Astrocyte of the cerebellum (primary cell): ENCODE results near the gene LEF1.
"Not testable (repeated sequence)": the region's sequence is repeated elsewhere in the genome, so short reads cannot be mapped to it uniquely, and the experiment has no call there.

Source experiments
- DNase-seq: peaks from one replicate; pipeline ENCODE4 v3.0.0-alpha.2; 2011; ENCODE audit warnings: low read depth
- H3K4me3 ChIP-seq: 2 replicates; pipeline ENCODE4 v1.5.1; 2011; ENCODE audit warnings: mild to moderate bottlenecking, low read depth, low read length, moderate library complexity
- in situ Hi-C: cut with HindIII; loops from 2 replicates; pipeline ENCODE4 v1.10.0; 2017; ENCODE audit warnings: low sequenced_read_pairs
- TF ChIP-seq, protein P1 (sequence below): IDR thresholded peaks from 2 replicates; pipeline ENCODE4 v1.5.1; 2012; ENCODE audit warnings: low read length, low read depth, moderate library complexity, mild to moderate bottlenecking; ENCODE audit errors: missing control alignments

LEF1 gene

DNA sequence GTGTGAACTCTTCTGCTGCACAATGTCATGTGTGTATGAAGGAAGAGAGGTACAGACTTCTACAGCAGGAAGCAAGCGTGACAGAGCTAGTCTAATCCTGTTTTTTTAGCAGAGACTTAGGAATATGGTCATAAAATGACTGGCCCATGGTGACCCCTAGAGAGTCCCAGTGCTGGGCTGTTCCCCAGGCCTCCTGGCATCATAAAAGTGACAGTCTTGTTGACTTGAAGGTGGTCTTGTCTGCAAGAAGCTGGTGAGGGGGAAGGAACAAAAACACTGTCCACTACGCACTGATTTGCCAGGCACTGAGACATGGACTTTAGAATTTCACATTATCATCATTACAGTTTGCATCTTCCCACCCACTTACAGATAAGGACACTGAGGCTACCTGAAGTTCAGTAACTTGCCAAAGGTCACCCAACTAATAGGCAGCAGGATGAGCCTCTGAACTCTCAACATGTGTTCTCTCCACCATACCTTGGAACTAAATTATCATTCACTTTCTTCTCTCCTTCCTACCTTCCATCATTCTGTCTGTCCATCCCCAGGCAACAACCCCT lies 116.1 kb downstream of the LEF1 start:
- DNase-seq: no peak
- in situ Hi-C loops: no loop called here
- no peak overlapping the region for H3K4me3 ChIP-seq
- TF ChIP-seq, protein P1, sequence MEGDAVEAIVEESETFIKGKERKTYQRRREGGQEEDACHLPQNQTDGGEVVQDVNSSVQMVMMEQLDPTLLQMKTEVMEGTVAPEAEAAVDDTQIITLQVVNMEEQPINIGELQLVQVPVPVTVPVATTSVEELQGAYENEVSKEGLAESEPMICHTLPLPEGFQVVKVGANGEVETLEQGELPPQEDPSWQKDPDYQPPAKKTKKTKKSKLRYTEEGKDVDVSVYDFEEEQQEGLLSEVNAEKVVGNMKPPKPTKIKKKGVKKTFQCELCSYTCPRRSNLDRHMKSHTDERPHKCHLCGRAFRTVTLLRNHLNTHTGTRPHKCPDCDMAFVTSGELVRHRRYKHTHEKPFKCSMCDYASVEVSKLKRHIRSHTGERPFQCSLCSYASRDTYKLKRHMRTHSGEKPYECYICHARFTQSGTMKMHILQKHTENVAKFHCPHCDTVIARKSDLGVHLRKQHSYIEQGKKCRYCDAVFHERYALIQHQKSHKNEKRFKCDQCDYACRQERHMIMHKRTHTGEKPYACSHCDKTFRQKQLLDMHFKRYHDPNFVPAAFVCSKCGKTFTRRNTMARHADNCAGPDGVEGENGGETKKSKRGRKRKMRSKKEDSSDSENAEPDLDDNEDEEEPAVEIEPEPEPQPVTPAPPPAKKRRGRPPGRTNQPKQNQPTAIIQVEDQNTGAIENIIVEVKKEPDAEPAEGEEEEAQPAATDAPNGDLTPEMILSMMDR: no peak

DNA sequence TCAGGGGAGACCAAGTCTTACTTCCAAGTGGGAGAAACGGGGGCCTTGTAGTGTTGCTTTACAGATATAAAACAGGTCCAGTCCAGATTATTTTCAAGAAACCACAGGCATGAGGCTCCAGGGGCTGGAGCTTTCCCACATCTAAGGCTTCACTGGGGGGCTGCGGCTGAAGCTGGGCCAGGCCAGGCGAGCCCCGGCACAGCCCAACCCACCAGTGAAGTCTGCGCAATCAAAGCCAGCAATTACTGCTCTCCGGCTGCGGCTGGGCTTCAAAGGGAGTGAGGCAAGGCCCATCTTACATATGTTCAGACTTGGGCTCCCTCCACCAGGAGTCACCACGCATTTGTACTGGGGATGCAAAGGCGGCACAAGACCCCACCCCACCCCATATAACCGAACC lies 117.4 kb downstream of the LEF1 start:
- H3K4me3 ChIP-seq: no peak overlapping the region
- no peak for DNase-seq
- in situ Hi-C loops: no loop called here
- TF ChIP-seq, protein P1: no peak

DNA sequence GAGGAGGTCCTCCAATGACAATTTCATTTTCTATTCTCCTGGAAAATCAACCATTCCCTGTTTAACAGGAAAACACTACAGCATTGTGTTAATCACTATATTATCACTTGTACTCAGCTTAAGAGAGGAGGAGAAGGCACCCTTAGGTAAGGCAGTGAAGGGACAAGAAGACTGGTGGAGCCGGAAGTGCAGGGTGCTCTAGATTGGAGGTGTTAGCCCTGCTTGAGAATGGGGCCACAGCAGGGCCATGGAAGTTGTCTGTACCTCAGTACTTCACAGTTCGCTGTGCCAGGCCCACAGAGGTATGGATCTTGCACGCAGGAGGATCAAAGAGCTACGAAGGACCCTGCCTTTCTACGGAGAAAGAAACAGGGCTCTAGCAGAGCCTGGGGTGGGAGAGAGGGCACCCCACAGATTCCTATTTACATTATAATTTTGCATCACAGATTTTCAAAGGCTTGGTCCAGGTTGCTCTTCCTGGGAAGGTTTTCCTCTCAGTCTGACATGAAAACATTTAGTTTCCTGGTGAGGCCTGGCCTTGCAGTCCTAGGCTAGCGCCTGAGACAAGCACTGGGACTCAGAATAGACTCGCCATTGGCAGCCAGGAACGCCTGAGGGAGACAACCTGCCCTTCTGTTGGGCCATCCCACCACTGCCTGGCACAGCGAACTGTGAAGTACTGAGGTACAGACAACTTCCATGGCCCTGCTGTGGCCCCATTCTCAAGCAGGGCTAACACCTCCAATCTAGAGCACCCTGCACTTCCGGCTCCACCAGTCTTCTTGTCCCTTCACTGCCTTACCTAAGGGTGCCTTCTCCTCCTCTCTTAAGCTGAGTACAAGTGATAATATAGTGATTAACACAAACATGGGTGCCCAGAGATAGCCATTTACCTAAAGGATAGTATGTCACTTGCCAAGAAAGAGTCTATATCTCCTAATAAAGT lies 118.3 kb downstream of the LEF1 start:
- DNase-seq, H3K4me3 ChIP-seq, in situ Hi-C loops: not testable (repeated sequence)

DNA sequence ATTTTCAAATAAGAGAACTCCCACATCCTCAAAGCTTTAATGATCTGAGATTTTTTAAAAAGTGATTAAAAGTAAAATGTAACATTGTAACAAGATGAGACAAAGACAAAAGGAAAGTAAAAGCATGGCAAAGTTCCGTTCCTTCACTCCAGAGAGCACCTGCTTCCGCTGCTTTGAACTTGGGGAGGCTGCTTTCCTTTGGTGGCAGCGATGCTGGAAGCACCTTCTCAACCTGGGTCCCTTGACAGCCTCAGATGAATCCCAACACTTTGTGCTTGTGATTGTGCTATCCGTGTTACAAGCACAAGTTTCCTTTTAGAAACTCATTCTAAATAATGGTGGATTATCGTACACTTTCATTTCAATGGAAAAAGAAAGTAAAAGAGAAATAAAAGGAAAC lies 119.3 kb downstream of the LEF1 start:
- no peak for DNase-seq
- TF ChIP-seq, protein P1: no peak
- H3K4me3 ChIP-seq: no peak overlapping the region
- in situ Hi-C loops: no loop called here

DNA sequence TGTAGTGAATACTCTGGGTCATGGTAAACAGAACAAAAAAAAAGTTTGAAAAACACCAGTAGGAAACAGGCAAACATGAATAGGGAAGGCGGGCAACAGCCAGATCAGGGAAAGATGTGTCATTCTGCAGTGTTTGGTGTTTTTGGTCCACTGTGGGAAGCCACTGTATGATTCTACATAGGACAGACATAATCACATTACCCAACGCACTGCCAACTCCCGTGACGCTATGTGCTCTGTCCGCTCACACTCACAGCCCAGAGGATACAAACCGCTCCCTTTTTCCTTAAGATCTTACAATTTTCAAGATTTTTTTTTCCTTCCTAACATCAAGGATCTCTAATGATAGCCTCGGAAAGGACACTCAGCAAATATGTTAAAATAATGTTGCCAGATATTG lies 119.7 kb downstream of the LEF1 start:
- TF ChIP-seq, protein P1: no peak
- H3K4me3 ChIP-seq: no peak overlapping the region

DNA sequence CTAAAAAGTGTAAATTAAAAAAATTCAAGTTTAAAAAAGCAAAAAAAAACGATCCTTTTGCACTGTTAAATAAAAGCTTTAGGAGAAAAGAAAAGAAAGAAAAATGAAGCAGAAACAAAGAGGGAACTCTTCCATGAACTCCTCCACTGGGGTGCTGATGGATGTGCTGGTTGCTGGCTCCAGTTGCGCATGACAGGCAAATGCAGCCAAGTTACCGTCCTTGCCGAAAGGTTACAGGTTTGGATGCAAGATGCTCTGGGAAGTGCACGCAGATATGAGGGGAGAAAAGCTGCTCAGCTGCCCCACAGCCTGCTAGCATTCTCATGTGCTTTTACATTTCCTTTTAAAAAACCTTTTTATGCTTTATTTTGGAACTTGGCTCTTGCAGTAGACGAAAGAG lies 120.6 kb downstream of the LEF1 start:
- in situ Hi-C loops: no loop called here
- H3K4me3 ChIP-seq: no peak overlapping the region
- DNase-seq: no peak
- TF ChIP-seq, protein P1: no peak

More for the DNA sequence above, 119.7 kb downstream of the LEF1 start:
- in situ Hi-C loops: no loop called here
- DNase-seq: no peak

DNA sequence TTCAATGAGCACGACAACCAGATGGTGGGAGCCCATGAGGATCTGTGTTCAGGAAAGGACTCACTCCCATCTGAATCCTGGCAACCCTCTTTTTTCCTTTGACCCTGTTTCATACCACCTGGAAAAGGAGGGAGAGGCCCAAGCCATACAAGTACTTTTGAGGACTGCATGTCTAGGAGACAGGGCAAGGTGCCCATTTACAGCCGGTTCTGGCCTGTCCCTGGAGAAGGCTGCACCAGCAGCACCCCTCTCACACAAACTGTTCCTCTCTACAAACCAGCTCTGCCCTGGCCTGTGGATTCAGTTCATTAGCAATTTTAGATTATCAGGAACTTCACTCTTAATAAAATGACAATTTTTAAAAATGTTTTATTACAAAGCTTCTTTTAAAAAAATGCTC lies 121.5 kb downstream of the LEF1 start:
- in situ Hi-C loops: no loop called here
- DNase-seq: no peak
- TF ChIP-seq, protein P1: no peak
- H3K4me3 ChIP-seq: no peak overlapping the region
